Fibroblast of skin of scalp (primary cell): Measurements from ENCODE around the gene TTC23.

Experiments
- DNase-seq: peaks from one replicate; pipeline ENCODE4 v3.0.0-alpha.2; 2013

Gene TTC23

DNA sequence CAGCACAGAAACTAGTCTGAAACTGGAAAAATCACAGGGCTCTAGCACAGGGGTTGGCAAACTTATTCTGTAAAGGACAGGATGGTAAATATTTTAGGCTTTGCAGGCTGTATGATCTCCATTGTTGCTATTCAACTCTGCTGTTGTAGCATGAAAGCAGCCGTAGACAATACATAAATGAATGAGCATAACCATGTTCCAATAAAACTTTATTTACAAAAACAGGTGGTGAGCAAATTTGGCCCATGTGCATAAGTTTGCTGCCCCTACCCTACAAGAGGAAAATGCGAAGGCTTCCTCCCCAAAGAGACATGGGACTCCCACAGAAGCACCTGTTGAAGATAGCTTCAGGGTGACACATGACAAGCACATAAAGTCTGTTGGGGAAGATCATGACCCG lies 85.3 kb downstream of the TTC23 start:
- no peak for DNase-seq

DNA sequence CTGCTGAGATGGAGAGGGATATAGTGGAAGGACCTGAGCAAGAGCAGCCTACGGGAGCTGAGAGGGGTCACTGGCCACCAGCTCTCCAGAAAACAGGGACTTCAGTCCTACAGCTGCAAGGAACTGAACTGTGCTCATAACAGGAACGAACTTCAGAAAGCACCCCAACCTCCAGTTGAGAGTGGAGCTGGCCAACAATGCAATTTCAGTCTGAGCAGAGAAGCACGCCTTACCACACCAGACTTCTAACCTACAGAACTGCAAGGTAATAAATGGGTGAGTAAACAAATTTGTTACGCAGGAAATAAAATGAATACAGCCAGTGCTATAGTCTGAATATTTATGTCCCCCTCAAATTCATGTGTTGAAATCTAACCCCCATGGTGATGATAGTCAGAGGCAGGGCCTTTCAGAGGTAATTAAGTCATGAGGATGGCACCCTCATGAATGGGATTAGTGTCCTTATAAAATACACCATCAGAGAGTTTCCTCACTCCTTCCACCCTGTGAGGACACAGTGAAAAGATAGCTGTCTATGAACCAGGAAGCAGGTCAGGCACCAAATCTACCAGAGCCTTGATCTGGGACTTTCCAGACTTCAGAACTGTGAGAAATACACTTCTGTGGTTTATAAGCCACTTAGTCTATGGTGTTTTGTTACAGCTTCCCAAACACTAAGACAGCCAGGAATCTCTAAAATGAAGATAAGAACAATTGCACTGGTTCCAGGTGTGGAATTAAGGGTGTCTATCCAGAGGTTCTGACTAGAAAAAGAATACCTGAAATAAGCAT lies 85.9 kb downstream of the TTC23 start:
- DNase-seq = no peak

DNA sequence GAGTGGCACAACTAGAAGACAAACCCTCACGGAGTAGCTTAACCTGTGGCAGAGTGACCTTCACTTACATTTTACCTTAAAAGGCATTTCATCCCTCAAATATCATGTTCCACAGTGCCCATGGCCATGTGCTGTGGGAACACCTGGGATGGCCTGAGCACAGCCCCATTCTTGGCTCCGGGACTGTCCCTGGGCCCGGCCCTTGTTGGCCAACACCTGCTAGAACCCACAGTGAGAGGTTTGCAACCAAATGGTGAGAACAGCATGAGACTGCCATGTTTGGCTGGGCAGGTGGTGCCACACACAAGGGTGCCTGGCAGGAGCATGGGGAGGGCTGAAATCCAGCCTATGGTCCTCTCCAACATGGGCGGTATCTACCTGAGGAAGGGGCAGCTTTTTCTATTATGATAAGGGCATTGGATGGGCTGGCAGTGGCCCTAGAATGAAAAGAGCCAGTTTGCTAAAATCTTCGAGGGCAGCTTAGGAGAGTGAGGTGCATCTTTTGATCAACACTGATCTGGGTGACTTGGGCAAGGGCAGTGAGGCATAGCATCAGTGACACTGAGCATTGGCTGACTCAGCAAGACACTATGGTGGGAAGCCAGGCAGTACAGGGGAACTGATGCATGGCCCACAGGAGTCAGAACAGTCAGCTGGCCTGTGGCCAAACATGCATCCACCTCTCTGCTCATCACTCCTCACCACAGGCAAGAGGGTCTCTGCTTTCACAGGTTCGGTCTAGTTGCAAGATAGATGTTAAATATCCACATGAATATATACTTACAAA lies 90.6 kb downstream of the TTC23 start:
- no peak for DNase-seq

DNA sequence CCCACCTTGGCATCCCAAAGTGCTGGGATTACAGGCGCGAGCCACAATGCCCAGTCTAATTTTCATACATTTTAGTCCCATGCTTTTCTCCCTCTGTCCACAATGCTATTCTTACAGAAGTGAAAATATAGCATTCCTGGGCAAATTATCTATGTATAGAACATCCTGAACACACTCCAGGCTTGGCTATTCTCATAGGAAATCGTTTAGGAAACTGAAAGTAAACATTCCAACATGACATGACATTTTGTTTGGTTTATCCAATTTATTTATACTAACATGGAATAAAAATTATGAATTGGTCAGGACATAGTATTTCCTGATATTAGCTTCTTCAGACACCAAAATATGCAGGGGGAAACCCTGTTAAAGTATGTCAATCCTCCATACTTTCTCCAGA lies 91.9 kb downstream of the TTC23 start:
- peak; percentile 56 for DNase-seq

DNA sequence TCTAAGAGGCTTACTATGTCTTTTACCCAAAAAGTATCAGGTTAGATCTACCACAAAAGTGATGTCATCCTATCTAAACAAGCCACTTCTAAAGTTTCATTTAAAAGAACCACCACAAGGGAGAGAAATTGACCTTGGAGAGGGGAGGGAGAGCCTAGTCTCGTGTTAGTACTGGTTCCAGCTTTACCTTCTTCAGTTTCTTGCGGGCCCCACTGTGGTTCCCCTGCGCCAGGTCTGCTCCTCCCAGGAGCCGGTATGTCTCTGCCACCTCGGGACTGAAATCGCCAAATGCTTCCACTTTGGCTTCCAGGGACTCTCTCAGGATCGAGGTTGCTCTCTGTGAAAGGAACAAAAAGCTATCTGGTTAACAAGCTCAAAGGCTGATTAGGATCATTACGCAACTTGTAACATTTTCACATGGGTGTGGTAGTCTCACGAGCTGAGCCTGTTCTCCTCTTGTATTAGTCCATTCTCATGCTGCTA lies 93.4 kb downstream of the TTC23 start:
- DNase-seq = peak; percentile 27

DNA sequence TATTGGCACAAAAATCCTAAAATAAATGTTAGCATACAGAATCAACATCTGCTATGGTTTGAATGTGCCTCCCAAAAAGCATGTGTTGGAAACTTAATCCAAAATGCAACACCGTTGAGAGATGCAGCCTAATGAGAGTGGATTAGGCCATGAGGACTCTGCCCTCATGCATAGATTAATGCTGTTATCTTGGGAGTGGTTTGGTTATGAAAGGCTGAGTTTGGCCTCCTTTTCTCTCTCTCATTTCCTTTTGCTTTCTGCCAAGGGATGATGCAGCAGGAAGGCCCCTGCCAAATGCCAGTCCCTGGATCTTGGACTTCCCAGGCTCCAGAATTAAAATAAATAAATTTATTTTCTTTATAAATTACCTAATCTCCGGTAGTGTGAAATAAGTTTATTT lies 95.1 kb downstream of the TTC23 start:
- DNase-seq = no peak

DNA sequence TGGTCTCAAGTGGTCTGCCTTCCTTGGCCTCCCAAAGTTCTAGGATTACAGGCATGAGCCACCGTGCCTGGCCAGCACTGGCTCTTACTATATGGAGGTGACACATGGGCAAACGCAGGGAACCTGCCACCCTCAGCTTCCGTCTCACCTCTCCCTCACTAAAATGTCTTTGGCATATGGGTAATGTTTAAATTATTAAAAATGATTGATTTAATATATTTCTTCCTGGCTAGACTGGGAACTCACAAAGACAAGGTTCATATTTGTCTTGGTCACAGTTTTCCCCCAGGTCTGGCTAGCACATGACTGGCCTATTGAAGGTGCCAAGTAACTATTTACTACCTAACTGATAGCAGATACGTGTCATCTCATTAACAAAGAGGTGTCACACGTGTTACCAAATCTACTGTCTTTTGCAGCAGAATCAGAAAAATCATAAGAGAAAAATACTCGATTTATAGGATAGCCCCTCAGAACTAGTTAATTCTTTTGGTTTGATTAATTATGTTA lies 96.3 kb downstream of the TTC23 start:
- no peak for DNase-seq

DNA sequence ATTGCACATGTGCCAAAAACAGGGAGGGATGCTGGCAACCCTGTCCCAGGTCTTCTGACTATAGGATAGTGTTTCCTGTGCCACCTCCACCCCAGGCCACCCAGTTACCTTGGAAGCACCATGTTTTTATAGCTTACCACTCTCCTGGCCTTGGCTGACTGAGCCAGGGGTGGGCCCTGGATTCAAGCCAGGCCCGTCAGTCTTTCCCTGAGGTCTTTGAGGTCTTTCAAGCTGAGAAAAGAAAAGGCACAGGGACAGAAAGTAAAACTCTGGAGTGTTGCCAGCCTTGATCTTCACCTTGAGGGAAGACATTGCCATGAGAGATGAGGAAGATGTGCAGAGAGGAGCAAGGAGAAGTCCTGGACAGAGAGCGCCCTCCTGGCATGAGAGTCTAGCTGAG lies 98.2 kb downstream of the TTC23 start:
- DNase-seq = no peak

DNA sequence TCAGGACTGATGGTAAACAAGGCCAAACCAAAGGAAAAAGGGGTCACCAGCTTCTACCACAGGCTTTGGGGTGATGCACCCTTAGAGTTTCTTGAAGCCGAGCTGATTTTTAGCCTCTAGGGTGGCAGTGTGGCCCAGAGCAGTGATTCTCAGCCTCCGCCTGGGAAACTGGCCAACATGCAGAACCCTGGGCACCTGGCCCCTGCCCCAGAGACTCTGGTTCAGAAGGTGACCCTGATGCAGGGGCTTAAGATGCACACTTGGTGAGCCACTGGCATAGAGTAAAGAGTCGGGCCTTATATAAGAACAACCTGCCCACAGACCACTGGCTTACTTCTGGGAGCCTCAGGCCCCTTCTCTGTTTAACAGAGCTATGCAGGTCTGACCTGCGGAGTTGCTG lies 100.0 kb downstream of the TTC23 start:
- DNase-seq = no peak

DNA sequence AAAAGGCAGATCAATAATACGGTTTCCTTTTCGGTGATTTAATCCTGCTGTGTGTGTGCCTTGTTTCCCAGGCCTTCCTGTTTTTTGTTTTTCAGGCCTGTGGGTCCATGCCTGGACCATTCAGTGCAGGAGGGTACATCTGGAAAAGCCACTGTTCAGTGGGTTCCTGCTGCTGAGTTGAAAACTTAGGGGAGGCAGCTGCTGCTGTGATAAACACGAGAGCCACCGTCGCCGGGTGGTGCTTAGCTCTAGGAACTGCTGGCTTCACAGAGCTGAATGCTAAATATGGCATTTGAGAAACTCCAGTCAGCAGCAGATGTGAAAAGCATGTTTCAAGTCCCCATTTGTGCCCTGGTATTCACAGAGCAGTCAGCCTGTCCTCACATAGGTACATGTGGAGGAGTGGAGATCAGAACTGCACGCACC lies 100.5 kb downstream of the TTC23 start:
- DNase-seq = no peak

DNA sequence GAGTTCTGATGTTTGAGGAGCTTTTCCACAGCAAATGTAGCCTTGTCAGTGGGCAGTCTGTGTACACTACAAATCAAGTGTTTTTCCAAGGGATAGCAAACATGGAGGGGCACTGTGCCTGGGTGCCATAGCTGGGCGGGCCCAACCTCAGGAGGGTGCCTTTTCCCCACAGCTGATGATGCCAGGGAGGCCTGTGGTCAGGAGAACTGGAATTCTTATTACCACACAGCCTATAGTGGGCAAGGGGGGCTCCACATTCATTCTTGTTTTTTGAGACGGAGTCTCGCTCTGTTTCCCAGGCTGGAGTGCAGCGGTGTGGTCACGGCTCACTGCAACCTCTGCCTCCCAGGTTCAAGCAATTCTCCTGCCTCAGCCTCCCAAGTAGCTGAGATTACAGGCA lies 102.7 kb downstream of the TTC23 start:
- DNase-seq = no peak

DNA sequence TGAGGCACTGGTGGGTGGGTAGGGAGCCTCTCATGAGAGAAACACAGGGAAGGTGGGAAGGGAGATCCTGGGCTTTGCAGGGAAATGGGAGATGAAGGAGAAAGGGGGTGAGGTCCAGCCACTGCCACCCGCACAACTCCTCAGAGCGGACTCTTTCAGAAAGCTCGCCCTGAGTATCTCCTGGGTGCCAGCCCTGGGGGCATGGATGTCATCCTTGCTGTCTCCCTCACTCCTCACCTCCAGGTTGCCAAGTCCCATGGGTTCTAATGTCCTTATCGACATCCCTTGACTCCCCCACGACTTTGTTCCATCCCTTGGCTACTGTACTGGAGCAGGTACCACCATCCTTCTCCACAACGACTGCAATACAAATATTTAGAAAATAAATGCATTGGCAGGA lies 103.6 kb downstream of the TTC23 start:
- no peak for DNase-seq

DNA sequence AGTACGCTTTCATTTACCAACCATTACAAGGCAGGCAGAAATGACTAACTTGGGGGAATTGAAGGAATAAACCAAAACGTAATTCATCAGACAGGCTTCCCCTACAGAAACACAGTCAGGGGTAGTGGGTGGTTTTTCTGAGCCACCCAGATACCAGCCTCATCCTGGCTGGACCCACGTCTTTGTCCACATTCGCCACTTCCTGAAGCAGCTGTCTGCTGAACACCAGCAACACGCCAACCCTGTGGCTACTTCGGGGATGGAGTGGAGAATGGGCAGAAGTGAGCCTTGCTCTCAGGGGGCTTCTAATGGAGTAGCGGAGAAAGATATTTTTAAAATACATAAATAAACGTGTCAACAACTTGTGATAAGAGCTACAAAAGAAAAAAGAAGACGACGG lies 104.4 kb downstream of the TTC23 start:
- no peak for DNase-seq

DNA sequence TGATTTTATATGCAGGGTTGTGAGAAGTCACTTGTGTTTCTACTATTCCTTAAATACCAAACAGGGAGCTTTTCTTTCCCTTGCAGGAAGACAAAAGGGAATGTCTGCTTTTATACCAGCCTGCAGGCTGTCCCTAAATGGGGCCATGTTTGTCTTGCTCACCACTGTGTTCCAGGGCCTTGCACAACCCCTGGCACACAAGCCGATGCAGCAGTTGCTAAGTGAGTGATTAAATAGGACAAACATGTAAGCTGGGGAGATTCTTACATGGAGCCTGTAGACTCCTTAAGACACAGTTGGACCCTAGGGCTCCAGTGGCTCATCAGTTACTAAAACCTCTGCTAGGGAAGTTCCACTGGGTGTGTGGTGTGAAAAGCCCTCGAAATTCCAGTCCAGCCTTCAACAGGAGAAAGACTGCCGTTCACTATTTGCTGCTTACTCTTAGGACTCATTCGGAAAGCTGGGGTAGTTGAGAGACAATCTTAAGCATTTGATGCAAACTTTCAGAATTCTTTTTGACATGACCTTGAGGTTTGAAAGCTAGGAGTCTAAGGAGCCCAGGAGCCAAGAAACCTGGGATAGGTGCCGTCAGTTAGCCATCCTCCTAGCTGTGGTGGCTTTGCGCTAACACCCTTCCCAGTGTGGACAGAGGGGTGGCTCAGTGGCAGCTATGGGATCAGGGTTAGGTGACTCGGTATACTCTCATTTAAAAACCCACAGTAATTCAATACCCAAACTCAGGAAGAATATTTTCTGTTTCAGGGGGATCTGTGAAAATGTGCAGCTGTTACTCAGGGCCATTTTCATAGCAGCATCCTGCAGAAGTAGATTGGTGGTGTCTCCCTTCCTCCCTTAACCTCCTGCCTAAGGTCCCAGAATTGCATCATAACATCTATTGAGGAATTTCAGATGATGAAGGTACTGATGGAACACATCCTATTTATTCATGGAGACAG lies 105.4 kb downstream of the TTC23 start:
- no peak for DNase-seq

DNA sequence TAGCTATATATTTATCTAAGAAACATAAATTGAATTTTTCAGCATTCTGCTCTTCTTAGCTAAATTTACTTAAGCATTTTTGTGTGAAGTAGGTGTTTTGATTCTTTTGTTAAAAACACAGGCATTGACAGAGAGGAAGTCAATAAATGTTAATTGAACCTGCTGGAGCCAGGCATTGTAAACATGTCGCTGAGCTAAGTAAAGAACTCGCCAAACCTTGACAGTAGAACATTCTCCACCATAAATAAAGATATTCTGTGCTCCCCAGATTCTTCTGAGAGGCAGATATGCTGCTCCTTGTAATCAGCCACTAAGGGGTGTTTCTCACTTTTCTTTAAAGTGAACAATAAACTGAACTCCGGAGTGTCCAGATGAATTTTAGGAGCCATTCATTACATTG lies 106.1 kb downstream of the TTC23 start:
- no peak for DNase-seq

DNA sequence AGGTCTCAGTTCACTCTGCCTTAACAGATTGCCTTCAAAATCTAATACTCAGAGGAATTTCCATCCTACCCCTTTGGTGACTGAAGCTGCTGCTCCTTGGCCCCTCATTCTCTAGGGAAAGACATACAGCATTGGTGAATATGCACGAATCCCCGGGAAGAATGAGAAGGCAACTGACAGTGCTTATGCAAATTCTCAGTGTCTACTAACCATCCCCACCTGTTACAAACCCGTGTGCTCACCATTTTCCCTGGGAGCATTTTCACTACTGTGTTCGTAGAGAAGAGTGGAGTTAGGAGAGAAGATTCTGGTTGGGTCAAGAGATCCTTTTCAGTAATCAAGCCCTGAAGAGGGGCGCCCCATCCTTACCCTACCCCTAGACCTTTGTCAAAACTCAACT lies 106.8 kb downstream of the TTC23 start:
- DNase-seq = no peak

DNA sequence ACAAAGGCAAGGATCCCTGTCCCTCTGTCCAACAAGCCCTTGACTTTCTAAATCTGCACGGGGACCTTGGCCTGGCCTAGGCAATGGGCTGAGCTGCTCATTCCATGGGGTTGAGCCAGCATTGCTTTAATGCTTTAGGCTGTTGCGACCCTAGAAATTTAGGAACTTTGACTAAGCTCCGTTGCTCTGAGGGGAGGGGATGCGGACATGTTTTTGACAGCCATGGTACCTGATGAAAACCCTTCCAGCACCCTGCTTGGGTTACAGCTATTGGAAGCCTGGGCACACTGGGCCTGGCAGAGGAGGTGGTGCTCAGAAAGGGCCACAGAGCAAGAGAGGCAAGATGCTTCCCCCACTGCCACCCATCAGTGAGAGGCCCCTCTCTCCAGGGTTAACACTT lies 107.4 kb downstream of the TTC23 start:
- no peak for DNase-seq

DNA sequence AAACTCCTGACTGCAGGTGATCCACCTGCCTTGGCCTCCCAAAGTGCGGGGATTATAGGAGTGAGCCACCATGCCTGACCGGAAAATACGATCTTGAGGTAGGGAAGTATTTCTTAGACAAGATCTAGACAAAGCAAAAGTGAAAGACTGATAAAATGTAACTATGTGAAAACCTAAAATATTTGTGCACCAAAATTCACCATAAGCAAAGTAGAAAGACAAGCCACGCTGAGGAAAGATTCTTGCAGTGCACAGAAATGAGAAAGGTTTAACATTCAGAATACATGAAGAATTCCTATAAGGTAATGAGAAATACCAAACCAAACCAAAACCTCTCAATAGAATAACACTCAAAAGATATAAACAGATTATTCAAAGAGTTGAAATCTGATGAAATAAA lies 108.8 kb downstream of the TTC23 start:
- DNase-seq = no peak

DNA sequence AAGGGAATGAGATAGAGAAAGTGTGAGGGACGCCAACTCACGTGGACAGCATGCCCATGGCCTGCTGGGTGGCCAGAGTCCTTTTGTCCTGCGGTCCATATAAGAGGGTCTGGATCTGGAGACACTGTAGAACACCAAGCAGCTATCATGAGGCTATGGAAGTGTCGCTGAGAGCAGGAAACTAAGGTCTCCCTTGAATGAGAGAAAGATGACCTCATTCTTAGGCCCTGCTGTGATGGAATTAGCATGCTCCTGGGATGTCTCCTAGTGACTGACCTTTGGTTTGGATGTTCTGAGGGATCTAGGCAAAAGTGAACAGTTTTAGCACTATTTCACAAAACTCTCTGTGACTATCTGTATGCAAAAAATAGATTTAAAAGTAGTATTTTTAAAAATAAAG lies 110.1 kb downstream of the TTC23 start:
- DNase-seq = peak; percentile 21

DNA sequence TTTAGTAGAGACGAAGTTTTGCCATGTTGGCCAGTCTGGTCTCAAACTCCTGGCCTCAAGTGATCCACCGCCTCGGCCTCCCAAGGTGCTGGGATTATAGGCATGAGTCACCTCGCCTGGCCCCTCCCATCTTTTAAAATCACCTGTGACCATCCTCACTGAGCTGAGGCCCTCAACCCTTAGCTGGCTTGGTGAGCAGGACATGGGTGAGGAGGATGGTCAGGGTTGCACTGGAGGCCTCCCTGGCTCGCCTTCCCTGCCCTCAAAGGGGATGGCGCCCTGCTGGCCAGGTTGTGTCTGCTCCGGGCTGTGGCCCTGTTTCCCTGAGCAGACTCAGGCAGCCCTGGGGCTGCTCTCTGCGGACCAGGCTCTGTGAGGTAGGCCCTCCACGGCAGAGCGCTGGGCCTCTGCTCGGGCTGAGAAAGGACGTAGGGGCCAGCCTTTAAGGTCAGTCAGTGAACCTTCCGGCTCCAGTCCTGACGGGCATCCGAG lies 110.8 kb downstream of the TTC23 start:
- no peak for DNase-seq

DNA sequence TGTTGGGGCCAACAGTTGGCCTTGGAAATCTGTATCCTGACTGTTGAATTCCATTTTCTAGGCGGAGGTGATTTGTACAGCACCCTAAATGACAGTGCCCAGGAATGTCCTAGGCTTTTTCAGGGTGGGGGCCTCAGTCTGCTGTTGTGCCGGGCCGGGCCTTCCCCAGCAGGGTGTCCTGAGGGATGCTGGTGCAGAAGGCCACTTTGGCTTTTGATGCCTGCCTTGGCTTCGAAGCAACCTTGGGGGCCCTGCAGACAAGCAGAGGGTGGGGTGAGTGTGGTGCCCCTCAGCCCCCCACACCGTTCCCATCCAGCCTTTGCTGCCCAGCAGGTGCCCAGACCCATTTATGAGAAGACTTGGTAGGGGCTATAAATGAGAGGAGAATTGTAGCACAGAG lies 111.5 kb downstream of the TTC23 start:
- no peak for DNase-seq

DNA sequence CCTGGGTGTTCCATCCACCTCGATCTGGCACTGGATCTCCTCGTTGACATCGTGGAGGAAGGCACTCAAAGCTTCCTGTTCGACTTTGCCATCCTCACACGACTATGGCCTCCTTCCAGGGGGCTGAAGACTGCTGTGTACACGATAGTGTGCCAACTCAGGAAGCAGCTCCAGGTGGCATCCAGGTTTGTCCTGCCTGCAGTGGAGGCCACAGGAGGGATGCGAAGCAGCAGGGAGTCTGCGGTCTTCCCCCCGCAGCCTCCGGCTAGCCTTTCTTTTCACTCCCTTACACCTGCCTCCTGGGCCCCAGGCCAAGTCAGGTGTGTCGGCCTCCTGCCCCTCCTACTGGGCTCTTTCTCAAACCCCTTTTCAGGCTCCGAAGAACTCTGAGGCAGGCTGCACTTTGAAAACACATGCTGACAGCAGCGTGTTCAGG lies 112.3 kb downstream of the TTC23 start:
- DNase-seq = no peak
